Thoracic aorta (tissue), 2 donors: ENCODE measurements around the gene SYNDIG1. TPM values are rescaled to one million over a fixed set of nuclear protein-coding genes. Genes with fewer than 3 reads are reported as not detected.

Source experiments
- ATAC-seq: fragments of 150-250 bp; one replicate; pipeline ENCODE4 v1.8.0; 2017; ENCODE audit warnings: low read depth; ENCODE audit not compliant: insufficient number of reproducible peaks, low FRiP score
- DNase-seq: peaks from one replicate; pipeline ENCODE4 v3.0.0-alpha.2; 2020; ENCODE audit warnings: low spot score
- H3K27ac ChIP-seq, 2 donors: fragments of 200-600 bp; sonication (generic); 1 replicate in 1 of 2; 2 replicates in 1 of 2; pipeline ENCODE4 v1.5.1; 2016; ENCODE audit warnings: mild to moderate bottlenecking in 2 of 2, moderate library complexity in 2 of 2
- H3K27me3 ChIP-seq: fragments of 200-600 bp; sonication (generic); replicated peaks from 2 replicates; pipeline ENCODE4 v1.6.0; 2016; ENCODE audit warnings: mild to moderate bottlenecking; ENCODE audit not compliant: insufficient read depth
- H3K36me3 ChIP-seq: fragments of 200-600 bp; sonication (generic); one replicate; pipeline ENCODE4 v1.5.1; 2016
- H3K4me1 ChIP-seq, 2 donors: fragments of 200-600 bp; sonication (generic); 1 replicate in 1 of 2; 2 replicates in 1 of 2; pipeline versions ENCODE4 v1.5.1 to v1.6.0; 2016; ENCODE audit warnings: low read depth in 2 of 2, mild to moderate bottlenecking in 1 of 2; ENCODE audit not compliant: control insufficient read depth in 1 of 2
- H3K4me3 ChIP-seq: fragments of 200-600 bp; sonication (generic); 2 replicates; pipeline ENCODE4 v1.5.1; 2016; ENCODE audit warnings: mild to moderate bottlenecking
- H3K9me3 ChIP-seq: fragments of 200-600 bp; sonication (generic); 2 replicates; pipeline ENCODE4 v1.5.1; 2016
- CTCF ChIP-seq: fragments of 200-600 bp; sonication (generic); IDR thresholded peaks from one replicate; pipeline ENCODE4 v1.5.1; 2019; ENCODE audit warnings: antibody characterized with exemption
- total RNA-seq, 2 donors: library from RNA; depleted of rRNA; stranded (reverse); fragments of >200 nt; gene quantifications; one replicate each; pipeline versions ENCODE4 v1.1.0 to v1.2.3, GENCODE V29; 2016

SYNDIG1 gene
- total RNA-seq, 2 donors from 2014 or later = 1.8 to 5.4 TPM

GRCh38 chr20:24484081-24484450 is 14.6 kb downstream of the SYNDIG1 start:
- Histone ChIP-seq H3K36me3 (peaks cover 3% of the 10 kb centered on the region), H3K9me3 (no peaks in the 10 kb centered on the region), H3K27me3 (no peaks in the 10 kb centered on the region), H3K4me1 (no peaks in the 10 kb centered on the region), H3K4me3 (no peak overlapping the region), H3K27ac (no peak overlapping the region)
- no peak for TF ChIP-seq CTCF
- DNase-seq (no peak), ATAC-seq (no peak)

- TF ChIP-seq CTCF = no peak
- Histone ChIP-seq H3K36me3 (peaks cover 3% of the 10 kb centered on the region), H3K9me3 (no peaks in the 10 kb centered on the region), H3K27me3 (no peaks in the 10 kb centered on the region), H3K4me1 (no peaks in the 10 kb centered on the region), H3K27ac (no peak overlapping the region), H3K4me3 (no peak overlapping the region)
- ATAC-seq = no peak
- DNase-seq = no peak
Measured at GRCh38 chr20:24485981-24486380, 16.6 kb downstream of the SYNDIG1 start.

GRCh38 chr20:24487240-24487639 is 17.8 kb downstream of the SYNDIG1 start:
- no peak for ATAC-seq
- no peak overlapping the region for H3K27ac ChIP-seq
- H3K9me3 ChIP-seq = no peaks in the 10 kb centered on the region

GRCh38 chr20:24487648-24488047 is 18.2 kb downstream of the SYNDIG1 start:
- no peak overlapping the region for H3K4me3 ChIP-seq
- no peak overlapping the region for H3K27ac ChIP-seq
- peaks cover 3% of the 10 kb centered on the region for H3K36me3 ChIP-seq
- H3K4me1 ChIP-seq = no peaks in the 10 kb centered on the region
- ATAC-seq (no peak), DNase-seq (no peak)
- no peaks in the 10 kb centered on the region for H3K27me3 ChIP-seq
- H3K9me3 ChIP-seq = no peaks in the 10 kb centered on the region
- TF ChIP-seq CTCF = no peak

More at GRCh38 chr20:24487240-24487639, 17.8 kb downstream of the SYNDIG1 start:
- no peaks in the 10 kb centered on the region for H3K4me1 ChIP-seq
- H3K4me3 ChIP-seq = no peak overlapping the region
- TF ChIP-seq CTCF = no peak
- no peak for DNase-seq
- H3K36me3 ChIP-seq = peaks cover 3% of the 10 kb centered on the region
- no peaks in the 10 kb centered on the region for H3K27me3 ChIP-seq

- no peak for TF ChIP-seq CTCF
- DNase-seq (no peak), ATAC-seq (no peak)
- Histone ChIP-seq H3K27ac (no peak overlapping the region), H3K4me3 (no peak overlapping the region), H3K36me3 (peaks cover 3% of the 10 kb centered on the region), H3K27me3 (no peaks in the 10 kb centered on the region), H3K4me1 (no peaks in the 10 kb centered on the region), H3K9me3 (no peaks in the 10 kb centered on the region)
Measured at GRCh38 chr20:24488064-24488799, 18.8 kb downstream of the SYNDIG1 start.
